GM12873 (cell line): ENCODE measurements around the gene CREB5.
A peak's percentile ranks its signal among the peaks of the same experiment; 100 is the strongest.

Source experiments
- CTCF ChIP-seq: IDR thresholded peaks from 2 replicates; pipeline ENCODE4 v1.5.1; 2012; ENCODE audit warnings: low read depth, mild to moderate bottlenecking, moderate library complexity, low read length, control low read depth; ENCODE audit not compliant: insufficient read depth; ENCODE audit errors: missing control alignments

The CREB5 gene

GRCh38 chr7:28623105-28623730 is 210.9 kb downstream of the CREB5 start:
- TF ChIP-seq CTCF: no peak

GRCh38 chr7:28623863-28624262 is 211.5 kb downstream of the CREB5 start:
- peak; percentile 21 for TF ChIP-seq CTCF

- TF ChIP-seq CTCF: no peak
These were observed 213.1 kb downstream of the CREB5 start for GRCh38 chr7:28625432-28625831.

- no peak for TF ChIP-seq CTCF
These were observed 213.9 kb downstream of the CREB5 start for GRCh38 chr7:28626221-28626620.

- TF ChIP-seq CTCF: peak; percentile 83
These were observed 214.4 kb downstream of the CREB5 start for GRCh38 chr7:28626624-28627262.

GRCh38 chr7:28627263-28627653 is 214.9 kb downstream of the CREB5 start:
- no peak for TF ChIP-seq CTCF

- TF ChIP-seq CTCF: no peak
These were observed 215.6 kb downstream of the CREB5 start for GRCh38 chr7:28627896-28628295.
